ENCODE results near the gene IGSF5.
"Not testable (repeated sequence)": the region's sequence is repeated elsewhere in the genome, so short reads cannot be mapped to it uniquely, and the experiment has no call there.

The IGSF5 gene

GRCh38 chr21:39744883-39745282, at the start of gene IGSF5:
TSS of gene IGSF5 (plus strand) at chr21:39745183. CDS start at chr21:39745510, 327 bp downstream.
- CTCF ChIA-PET; DNase-seq (ENCODE audit: extremely low spot score); POLR2A ChIA-PET: not testable (repeated sequence)

GRCh38 chr21:39696196-39696595, 48.8 kb upstream of the IGSF5 start:
- no peak for DNase-seq (ENCODE audit: extremely low spot score)
- ChIA-PET POLR2A (no interaction called here), CTCF (no interaction called here)
- TF ChIP-seq CTCF (IDR thresholded peaks at IDR 0.05; ENCODE audit: control extremely low read depth, extremely low read depth, low read depth, missing control alignments), result no peak

GRCh38 chr21:39696618-39697017, 48.4 kb upstream of the IGSF5 start:
- DNase-seq (ENCODE audit: extremely low spot score), result no peak
- no peak for TF ChIP-seq CTCF (IDR thresholded peaks at IDR 0.05; ENCODE audit: control extremely low read depth, extremely low read depth, low read depth, missing control alignments)
- CTCF ChIA-PET, result no interaction called here
- POLR2A ChIA-PET, result no interaction called here

- ChIA-PET POLR2A (no interaction called here), CTCF (no interaction called here)
- no peak for DNase-seq (ENCODE audit: extremely low spot score)
- no peak for TF ChIP-seq CTCF (IDR thresholded peaks at IDR 0.05; ENCODE audit: control extremely low read depth, extremely low read depth, low read depth, missing control alignments)
Observed at GRCh38 chr21:39700318-39700717, 44.7 kb upstream of the IGSF5 start.

- no peak for DNase-seq (ENCODE audit: extremely low spot score)
- POLR2A ChIA-PET, result no interaction called here
- CTCF ChIA-PET, result no interaction called here
- no peak for TF ChIP-seq CTCF (IDR thresholded peaks at IDR 0.05; ENCODE audit: control extremely low read depth, extremely low read depth, low read depth, missing control alignments)
Observed at GRCh38 chr21:39703578-39703977, 41.4 kb upstream of the IGSF5 start.

- no peak for DNase-seq (ENCODE audit: extremely low spot score)
- no peak for TF ChIP-seq CTCF (IDR thresholded peaks at IDR 0.05; ENCODE audit: control extremely low read depth, extremely low read depth, low read depth, missing control alignments)
- POLR2A ChIA-PET, result no interaction called here
- CTCF ChIA-PET, result interaction anchor here (0.7 kb wide), 1 partner anchor 188 kb away, joined by 3 read pairs; no protein-coding TSS in a partner anchor
Observed at GRCh38 chr21:39705849-39706248, 39.1 kb upstream of the IGSF5 start.

- no peak for TF ChIP-seq CTCF (IDR thresholded peaks at IDR 0.05; ENCODE audit: control extremely low read depth, extremely low read depth, low read depth, missing control alignments)
- POLR2A ChIA-PET, result no interaction called here
- CTCF ChIA-PET, result interaction anchor here (1.4 kb wide), 2 partner anchors 189 to 193 kb away, joined by 3 read pairs; no protein-coding TSS in a partner anchor
- DNase-seq (ENCODE audit: extremely low spot score), result no peak
Observed at GRCh38 chr21:39707316-39707715, 37.7 kb upstream of the IGSF5 start.
